HG03521 (cell line): ENCODE data around the gene UPK3BL2.
A peak's percentile ranks its signal among the peaks of the same experiment; 100 is the strongest.
"Not testable (repeated sequence)": the region's sequence is repeated elsewhere in the genome, so short reads cannot be mapped to it uniquely, and the experiment has no call there.

Source experiments
- ATAC-seq: cut with Tn5 transposase; IDR thresholded peaks from one replicate; pipeline ENCODE4 v1.9.1; 2021; ENCODE audit warnings: mild to moderate bottlenecking, moderate library complexity; ENCODE audit not compliant: unreplicated experiment

UPK3BL2 gene

GRCh38 chr7:102543596-102543995 is at the start of gene UPK3BL2:
Gene UPK3BL2, minus strand, starts transcription at chr7:102543696. Its CDS starts 60 bp downstream, at chr7:102543636.
- ATAC-seq: not testable (repeated sequence)

- ATAC-seq: peak; percentile 36
These were observed 49.1 kb upstream of the UPK3BL2 start for GRCh38 chr7:102592477-102593019.

GRCh38 chr7:102589857-102590256 is 46.4 kb upstream of the UPK3BL2 start:
- ATAC-seq: peak; percentile 41

- not testable (repeated sequence) for ATAC-seq
These were observed 40.0 kb upstream of the UPK3BL2 start for GRCh38 chr7:102583495-102583894.

GRCh38 chr7:102581722-102582121 is 38.2 kb upstream of the UPK3BL2 start:
- ATAC-seq: not testable (repeated sequence)

GRCh38 chr7:102578486-102578885 is 35.0 kb upstream of the UPK3BL2 start:
- not testable (repeated sequence) for ATAC-seq

GRCh38 chr7:102577315-102578240 is 34.1 kb upstream of the UPK3BL2 start:
- not testable (repeated sequence) for ATAC-seq

- ATAC-seq: not testable (repeated sequence)
These were observed 32.9 kb upstream of the UPK3BL2 start for GRCh38 chr7:102576363-102576762.

GRCh38 chr7:102574607-102575006 is 31.1 kb upstream of the UPK3BL2 start:
- ATAC-seq: not testable (repeated sequence)

- ATAC-seq: peak; percentile 94
These were observed 29.1 kb upstream of the UPK3BL2 start, which contains the start of gene POLR2J3 for GRCh38 chr7:102572261-102573239. Gene POLR2J3, minus strand, starts transcription at chr7:102572583. Its CDS starts 62 bp downstream, at chr7:102572521.

GRCh38 chr7:102568620-102569019 is 25.1 kb upstream of the UPK3BL2 start:
- ATAC-seq: not testable (repeated sequence)

GRCh38 chr7:102550808-102551422 is 7.4 kb upstream of the UPK3BL2 start, which contains the start of gene SPDYE2:
Gene SPDYE2, plus strand, starts transcription at chr7:102551226. Its CDS starts 2,030 bp downstream, at chr7:102553256.
- not testable (repeated sequence) for ATAC-seq

GRCh38 chr7:102546353-102546752 is 2.9 kb upstream of the UPK3BL2 start:
- ATAC-seq: peak; percentile 58

- not testable (repeated sequence) for ATAC-seq
These were observed 1.8 kb upstream of the UPK3BL2 start for GRCh38 chr7:102545288-102545687.

- not testable (repeated sequence) for ATAC-seq
These were observed 876 bp upstream of the UPK3BL2 start for GRCh38 chr7:102544372-102544771.

- not testable (repeated sequence) for ATAC-seq
These were observed 725 bp downstream of the UPK3BL2 start for GRCh38 chr7:102542771-102543170.

- ATAC-seq: not testable (repeated sequence)
These were observed 1.4 kb downstream of the UPK3BL2 start for GRCh38 chr7:102542083-102542482.

GRCh38 chr7:102540604-102541003 is 2.9 kb downstream of the UPK3BL2 start:
- not testable (repeated sequence) for ATAC-seq

- not testable (repeated sequence) for ATAC-seq
These were observed 8.4 kb downstream of the UPK3BL2 start for GRCh38 chr7:102535062-102535615.

GRCh38 chr7:102532127-102532526 is 11.4 kb downstream of the UPK3BL2 start:
- not testable (repeated sequence) for ATAC-seq
